SW480 (cell line): ENCODE data around the gene PHF1.

Experiments used
- DNase-seq: peaks from one replicate; pipeline ENCODE4 v3.0.0-alpha.2; 2016; ENCODE audit warnings: low spot score

The PHF1 gene

DNA sequence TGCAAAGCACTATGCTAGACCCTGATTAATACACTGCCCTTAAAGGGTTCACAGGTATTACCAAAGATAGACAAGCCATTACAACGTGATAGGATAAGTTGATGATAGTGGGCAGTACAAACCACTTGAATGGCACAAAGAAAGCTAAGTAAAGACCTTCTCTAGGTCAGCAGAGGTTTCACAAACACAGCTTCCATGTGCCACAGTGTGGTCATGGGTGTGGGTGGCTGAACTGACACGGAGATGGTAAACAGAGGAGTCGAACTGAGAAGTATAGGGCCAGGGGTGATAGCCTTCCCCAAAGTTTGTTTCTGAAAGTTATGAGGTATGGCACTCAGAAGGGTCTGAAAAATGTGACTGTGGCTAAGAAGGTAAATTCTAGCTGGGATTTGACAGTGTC lies 47.9 kb downstream of the PHF1 start:
- DNase-seq: no peak

DNA sequence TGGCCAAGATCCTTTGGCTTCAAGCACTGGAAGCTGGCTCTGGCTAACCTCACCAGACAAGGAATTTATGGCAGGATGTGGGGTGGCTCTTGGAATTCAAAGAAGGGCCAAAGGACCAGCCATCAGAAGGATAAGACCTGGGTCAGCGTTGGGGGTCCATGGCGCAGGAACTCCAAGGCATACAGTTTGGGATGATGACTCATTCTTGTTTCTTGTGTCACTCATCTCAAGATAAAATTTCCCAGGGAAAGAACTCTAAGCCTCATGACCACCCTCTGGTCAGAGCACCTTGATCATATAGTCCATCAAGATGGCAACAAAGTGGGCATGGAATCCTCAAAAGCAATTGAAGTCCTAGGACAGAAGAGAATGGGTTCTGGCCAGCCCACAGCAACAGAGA lies 48.4 kb downstream of the PHF1 start:
- DNase-seq: no peak
